Limb (tissue), 2 donors: ENCODE data around the gene CSNK1G1.

Source experiments
- DNase-seq, 2 donors: peaks; one replicate each; pipeline ENCODE4 v3.0.0-alpha.2; 2016; ENCODE audit errors: extremely low spot score in 2 of 2

The CSNK1G1 gene

GRCh38 chr15:64155802-64156651, 199.9 kb downstream of the CSNK1G1 start:
- no peak for DNase-seq

GRCh38 chr15:64153480-64154367, 202.2 kb downstream of the CSNK1G1 start:
- DNase-seq, result peak; percentile 81 to 94

GRCh38 chr15:64152507-64153387, 203.2 kb downstream of the CSNK1G1 start:
- DNase-seq, result peak in 1 of 2 donors; percentile 58

GRCh38 chr15:64151727-64152506, 204.1 kb downstream of the CSNK1G1 start, which contains the start of gene SNX22:
Gene SNX22 (plus strand): TSS chr15:64151731. CDS start chr15:64151776, 45 bp downstream.
- DNase-seq, result peak in 1 of 2 donors; percentile 58

GRCh38 chr15:64149893-64150578, 205.9 kb downstream of the CSNK1G1 start:
- DNase-seq, result no peak

GRCh38 chr15:64149424-64149823, 206.5 kb downstream of the CSNK1G1 start:
- no peak for DNase-seq

- no peak for DNase-seq
Observed at GRCh38 chr15:64148581-64148980, 207.4 kb downstream of the CSNK1G1 start.

- no peak for DNase-seq
Observed at GRCh38 chr15:64148168-64148567, 207.8 kb downstream of the CSNK1G1 start.

GRCh38 chr15:64146885-64147681, 208.9 kb downstream of the CSNK1G1 start:
- peak in 1 of 2 donors; percentile 59 for DNase-seq

- DNase-seq, result no peak
Observed at GRCh38 chr15:64146520-64146884, 209.5 kb downstream of the CSNK1G1 start.

GRCh38 chr15:64146041-64146440, 209.9 kb downstream of the CSNK1G1 start:
- no peak for DNase-seq

- no peak for DNase-seq
Observed at GRCh38 chr15:64144565-64145281, 211.2 kb downstream of the CSNK1G1 start.

- DNase-seq, result no peak
Observed at GRCh38 chr15:64144192-64144564, 211.8 kb downstream of the CSNK1G1 start.

GRCh38 chr15:64143276-64143675, 212.7 kb downstream of the CSNK1G1 start:
- no peak for DNase-seq

GRCh38 chr15:64141798-64142512, 214.0 kb downstream of the CSNK1G1 start:
- DNase-seq, result no peak

GRCh38 chr15:64138331-64138941, 217.5 kb downstream of the CSNK1G1 start:
- no peak for DNase-seq

GRCh38 chr15:64137226-64137833, 218.6 kb downstream of the CSNK1G1 start:
- DNase-seq, result no peak
